HG02798 (cell line): ENCODE measurements around the gene PRPF38A.
"Not testable (repeated sequence)": the region's sequence is repeated elsewhere in the genome, so short reads cannot be mapped to it uniquely, and the experiment has no call there.

Experiments
- ATAC-seq: cut with Tn5 transposase; IDR thresholded peaks from one replicate; pipeline ENCODE4 v1.9.1; 2021; ENCODE audit warnings: mild to moderate bottlenecking; ENCODE audit not compliant: unreplicated experiment, poor library complexity

Gene PRPF38A

GRCh38 chr1:52404116-52404974 is at the start of gene PRPF38A, which contains the start of gene ORC1:
PRPF38A (plus strand) TSS chr1:52404602; CDS start chr1:52404750, 148 bp downstream.
ORC1 (minus strand) TSS chr1:52404423; CDS start chr1:52402223, 2,200 bp downstream.
- ATAC-seq: peak; percentile 97

GRCh38 chr1:52355436-52355835 is 49.0 kb upstream of the PRPF38A start:
- ATAC-seq: no peak

GRCh38 chr1:52355847-52356505 is 48.4 kb upstream of the PRPF38A start:
- no peak for ATAC-seq

- no peak for ATAC-seq
Measured at GRCh38 chr1:52356818-52357355, 47.5 kb upstream of the PRPF38A start.

GRCh38 chr1:52357397-52357796 is 47.0 kb upstream of the PRPF38A start:
- no peak for ATAC-seq

- no peak for ATAC-seq
Measured at GRCh38 chr1:52358851-52359497, 45.4 kb upstream of the PRPF38A start.

- no peak for ATAC-seq
Measured at GRCh38 chr1:52359676-52360594, 44.5 kb upstream of the PRPF38A start.

GRCh38 chr1:52360595-52360968 is 43.8 kb upstream of the PRPF38A start:
- ATAC-seq: no peak

- ATAC-seq: no peak
Measured at GRCh38 chr1:52364235-52364839, 40.1 kb upstream of the PRPF38A start.

- no peak for ATAC-seq
Measured at GRCh38 chr1:52365071-52365745, 39.2 kb upstream of the PRPF38A start.

- peak; percentile 91 for ATAC-seq
Measured at GRCh38 chr1:52365746-52366516, 38.5 kb upstream of the PRPF38A start, which contains the start of gene CC2D1B. CC2D1B (minus strand) TSS chr1:52366205; CDS start chr1:52364620, 1,585 bp downstream.

- ATAC-seq: no peak
Measured at GRCh38 chr1:52366517-52366827, 37.9 kb upstream of the PRPF38A start.

- ATAC-seq: no peak
Measured at GRCh38 chr1:52367272-52367671, 37.1 kb upstream of the PRPF38A start.

- no peak for ATAC-seq
Measured at GRCh38 chr1:52368383-52369172, 35.8 kb upstream of the PRPF38A start.

- ATAC-seq: not testable (repeated sequence)
Measured at GRCh38 chr1:52369851-52370250, 34.6 kb upstream of the PRPF38A start.

- ATAC-seq: no peak
Measured at GRCh38 chr1:52385376-52385775, 19.0 kb upstream of the PRPF38A start.

- no peak for ATAC-seq
Measured at GRCh38 chr1:52386458-52386857, 17.9 kb upstream of the PRPF38A start.
